Sciatic nerve (tissue), 2 donors: ENCODE results near the gene SLC39A11. TPM values are rescaled to one million over a fixed set of nuclear protein-coding genes. Genes with fewer than 3 reads are reported as not detected.
A peak's percentile ranks its signal among the peaks of the same experiment; 100 is the strongest.

Experiments
- ATAC-seq: fragments of 200-7000 bp; cut with Tn5 transposase; one replicate; pipeline ENCODE4 v1.9.1; 2020; ENCODE audit warnings: mild to moderate bottlenecking, moderate library complexity
- DNase-seq: peaks from one replicate; pipeline ENCODE4 v3.0.0-alpha.2; 2020; ENCODE audit warnings: low spot score
- intact Hi-C: fragments of 100-400 bp; cut with DNase I; formaldehyde crosslinking; loops from one replicate; pipeline ENCODE4 v1.14.2; 2022
- total RNA-seq: library from RNA; stranded (reverse); fragmentation: NEBNext Ultra II Directional; extraction: Animal tissue kit (Norgen Biotek cat#: 25700); gene quantifications from one replicate; pipeline ENCODE4 v1.2.1, GENCODE V29; 2021
- donor health status: DM: no; HTN: no; CAD: no.
- donor health status: DM: no; HTN: no; CAD: no.

The SLC39A11 gene
- total RNA-seq, 1 donor from 2014 or later, result 22.7 TPM

DNA sequence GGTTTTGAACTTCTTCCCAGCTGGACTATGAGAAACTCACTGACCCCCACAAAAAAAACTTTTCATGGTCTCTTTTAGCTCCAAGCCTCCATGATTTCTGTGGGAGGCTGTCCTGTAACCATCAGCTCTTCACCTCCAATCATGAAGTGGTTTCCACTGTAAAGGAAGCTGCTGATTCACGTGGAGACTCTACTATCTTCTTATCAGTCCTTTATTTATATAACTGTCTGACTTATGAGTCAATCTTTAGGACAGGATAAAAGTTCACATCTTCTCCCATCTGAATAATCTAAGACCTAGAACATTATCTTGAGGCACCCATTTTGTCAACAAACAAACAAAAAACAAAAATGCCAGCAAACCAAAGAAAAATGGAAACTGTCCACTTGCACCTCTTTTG, 409.9 kb downstream of the SLC39A11 start:
- ATAC-seq, result no peak
- intact Hi-C loops, result no loop called here
- no peak for DNase-seq

- no peak for DNase-seq
- intact Hi-C loops, result no loop called here
- no peak for ATAC-seq
These were observed 410.6 kb downstream of the SLC39A11 start for GRCh38 chr17:72681844-72682243.

- no peak for DNase-seq
- peak; percentile 10 for ATAC-seq
- intact Hi-C loops, result no loop called here
These were observed 414.6 kb downstream of the SLC39A11 start for GRCh38 chr17:72677714-72678390.

DNA sequence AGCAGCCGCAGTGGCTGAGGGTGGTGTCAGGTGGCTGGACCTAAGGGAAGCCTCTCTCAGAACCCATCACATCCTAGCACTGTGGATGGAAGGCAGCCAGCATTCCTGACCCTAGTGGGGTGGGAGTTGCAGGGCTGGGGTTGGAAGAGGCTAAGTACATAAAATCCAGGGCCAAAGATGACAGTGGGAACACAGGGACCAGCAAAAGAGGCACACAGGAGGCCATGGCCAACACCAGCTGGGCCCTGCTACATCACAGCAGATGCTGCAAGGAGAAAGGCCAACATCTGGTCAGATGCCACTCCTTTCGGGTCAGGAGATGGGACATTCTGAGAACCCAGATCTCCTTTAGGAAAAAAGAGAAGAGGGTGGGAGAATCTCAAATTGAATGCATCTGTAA, 415.4 kb downstream of the SLC39A11 start:
- ATAC-seq (peak; percentile 96), DNase-seq (no peak)
- intact Hi-C loops, result no loop called here

- ATAC-seq (no peak), DNase-seq (no peak)
- intact Hi-C loops, result no loop called here
These were observed 419.8 kb downstream of the SLC39A11 start for GRCh38 chr17:72672729-72673128.

- no peak for ATAC-seq
- intact Hi-C loops, result no loop called here
These were observed 421.5 kb downstream of the SLC39A11 start for GRCh38 chr17:72671016-72671415.

GRCh38 chr17:72667096-72668063, 425.1 kb downstream of the SLC39A11 start:
- DNase-seq, result no peak
- ATAC-seq, result no peak
- intact Hi-C loops, result no loop called here

More at GRCh38 chr17:72671016-72671415, 421.5 kb downstream of the SLC39A11 start:
- DNase-seq, result no peak

- intact Hi-C loops, result no loop called here
- DNase-seq (no peak), ATAC-seq (peak; percentile 91)
These were observed 426.3 kb downstream of the SLC39A11 start for GRCh38 chr17:72665852-72666851.

- ATAC-seq (no peak), DNase-seq (no peak)
These were observed 429.7 kb downstream of the SLC39A11 start for GRCh38 chr17:72662827-72663190.

DNA sequence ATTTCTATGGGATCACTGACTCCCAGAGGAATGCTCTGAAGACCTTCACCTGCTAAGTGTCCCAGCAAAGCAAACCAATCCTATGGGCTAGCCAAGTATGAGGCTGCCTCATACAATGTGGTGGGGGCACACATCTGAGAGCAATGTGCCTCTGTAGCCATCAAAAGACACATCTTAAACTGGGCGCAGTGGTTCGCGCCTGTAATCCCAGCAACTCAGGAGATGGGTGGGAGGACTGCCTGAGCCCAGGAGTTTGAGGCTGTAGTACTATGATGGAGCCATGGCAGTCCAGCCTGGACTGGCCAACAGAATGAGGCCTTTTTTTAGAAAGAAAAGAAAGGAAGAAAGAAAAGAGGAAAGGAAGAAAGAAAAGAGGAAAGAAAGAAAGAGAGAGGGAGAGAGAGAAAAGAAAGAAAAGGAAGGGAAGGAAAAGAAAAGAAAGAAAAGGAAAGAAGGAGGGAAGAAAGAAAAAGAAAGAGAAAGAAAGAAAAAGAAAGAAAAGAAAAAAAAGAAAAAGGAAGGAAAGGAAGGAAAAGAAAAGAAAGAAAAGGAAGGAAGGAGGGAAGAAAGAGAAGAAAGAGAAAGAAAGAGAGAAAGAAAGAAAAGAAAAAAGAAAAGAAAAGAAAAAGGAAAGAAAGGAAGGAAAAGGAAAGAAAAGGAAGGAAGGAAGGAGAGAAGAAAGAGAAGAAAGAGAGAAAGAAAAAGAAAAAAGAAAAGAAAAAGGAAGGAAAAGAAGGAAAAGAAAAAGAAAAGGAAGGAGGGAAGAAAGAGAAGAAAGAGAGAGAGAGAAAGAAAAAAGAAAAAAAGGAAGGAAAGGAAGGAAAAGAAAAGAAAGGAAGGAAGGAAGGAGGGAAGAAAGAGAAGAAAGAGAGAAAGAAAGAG, 430.3 kb downstream of the SLC39A11 start:
- ATAC-seq, result no peak
- no peak for DNase-seq
- intact Hi-C loops, result no loop called here

More at GRCh38 chr17:72662827-72663190, 429.7 kb downstream of the SLC39A11 start:
- intact Hi-C loops, result no loop called here

GRCh38 chr17:72661116-72661944, 431.2 kb downstream of the SLC39A11 start:
- DNase-seq (no peak), ATAC-seq (peak; percentile 52)
- intact Hi-C loops, result no loop called here

GRCh38 chr17:72660274-72661115, 432.0 kb downstream of the SLC39A11 start:
- ATAC-seq (no peak), DNase-seq (no peak)
- intact Hi-C loops, result no loop called here

GRCh38 chr17:72659811-72660210, 432.7 kb downstream of the SLC39A11 start:
- no peak for ATAC-seq
- intact Hi-C loops, result no loop called here
- no peak for DNase-seq

DNA sequence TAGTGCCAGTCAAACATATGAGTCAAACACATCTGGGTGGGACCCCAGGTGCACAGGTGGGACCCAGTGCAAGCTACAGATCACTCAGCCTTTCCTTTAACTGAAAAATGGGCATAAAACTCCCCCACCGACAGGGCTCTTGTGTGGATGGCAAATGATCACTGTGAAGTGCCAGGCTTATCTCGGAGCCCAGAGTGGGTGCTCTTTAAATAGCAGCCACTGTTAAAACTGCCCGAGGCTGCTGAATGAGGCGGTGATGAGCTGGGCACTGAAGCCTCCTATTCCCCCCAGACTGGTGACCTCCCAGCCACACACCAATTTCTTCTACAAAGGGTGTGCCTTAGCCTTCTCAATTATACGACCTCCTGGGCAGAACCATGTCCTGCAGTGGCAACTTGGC, 433.8 kb downstream of the SLC39A11 start:
- intact Hi-C loops, result no loop called here
- DNase-seq (no peak), ATAC-seq (no peak)

DNA sequence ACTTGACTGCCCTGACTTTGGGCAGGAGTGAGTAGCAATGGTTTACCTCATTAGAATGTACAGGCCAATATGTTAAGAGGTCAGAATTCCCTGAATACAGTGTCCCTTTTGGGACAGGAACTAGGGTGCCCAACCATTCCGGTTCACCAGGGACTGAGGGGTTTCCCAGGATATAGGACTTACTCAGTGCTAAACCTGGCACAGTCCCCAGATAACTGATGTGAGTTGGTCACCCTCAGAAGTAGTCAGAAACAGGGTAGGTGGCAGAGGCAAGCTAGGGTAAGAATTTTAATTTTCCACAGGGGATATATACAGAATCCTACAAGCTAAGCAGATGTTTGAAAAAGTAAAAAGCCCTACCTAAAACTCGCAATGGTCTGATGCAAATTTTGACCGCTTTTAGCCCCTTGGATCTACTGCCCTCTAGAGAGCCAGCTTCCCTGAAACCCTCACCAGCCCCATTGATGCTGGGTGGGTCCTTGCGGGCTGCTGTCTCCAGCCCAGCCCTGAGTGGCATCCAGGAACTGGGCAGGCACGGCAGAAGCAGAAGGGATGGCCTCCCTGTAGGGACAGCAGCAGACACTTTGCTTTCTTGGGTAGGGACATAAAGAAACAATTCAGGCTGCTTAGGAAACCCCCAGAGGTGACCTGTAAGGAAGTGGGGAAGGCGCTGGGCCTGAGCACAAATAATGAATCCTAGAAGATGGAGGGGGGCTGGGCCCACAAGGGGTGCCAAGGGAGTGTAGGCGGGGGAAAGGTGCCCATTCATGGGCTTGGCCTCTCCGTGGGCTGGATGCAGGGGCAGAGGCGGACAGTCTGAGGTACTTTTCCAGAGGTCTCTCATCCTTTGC, 434.8 kb downstream of the SLC39A11 start:
- intact Hi-C loops, result no loop called here
- no peak for DNase-seq
- ATAC-seq, result no peak
